Liver (tissue), 3 donors: Measurements from ENCODE around the gene CAMK1D.

Source experiments
- ATF3 ChIP-seq: IDR thresholded peaks from 2 replicates; pipeline ENCODE4 v1.6.1; 2016; ENCODE audit warnings: antibody characterized with exemption
- CTCF ChIP-seq: fragments of 150-350 bp; IDR thresholded peaks from 2 replicates; pipeline ENCODE4 v1.5.1; 2017; ENCODE audit warnings: improper control_type of control experiment, low read depth, low read length; ENCODE audit not compliant: missing input control
- EGR1 ChIP-seq, 2 donors: IDR thresholded peaks; 2 replicates each; pipeline ENCODE4 v1.6.1; 2016 to 2018; ENCODE audit warnings: antibody characterized with exemption in 2 of 2, low read depth in 2 of 2
- GABPA ChIP-seq, 2 donors: IDR thresholded peaks in 1 of 2; conservative IDR thresholded peaks in 1 of 2; 2 replicates each; pipeline ENCODE4 v1.6.1; 2016; ENCODE audit warnings: antibody characterized with exemption in 2 of 2, mild to moderate bottlenecking in 1 of 2, moderate library complexity in 1 of 2
- RAD21 ChIP-seq, 2 donors: IDR thresholded peaks; 2 replicates each; pipeline ENCODE4 v1.6.1; 2016; ENCODE audit warnings: antibody characterized with exemption in 2 of 2, mild to moderate bottlenecking in 2 of 2
- RXRA ChIP-seq, 2 donors: IDR thresholded peaks; 2 replicates each; pipeline ENCODE4 v1.6.1; 2017 to 2018; ENCODE audit warnings: antibody characterized with exemption in 2 of 2, mild to moderate bottlenecking in 1 of 2
- SP1 ChIP-seq: IDR thresholded peaks from 2 replicates; pipeline ENCODE4 v1.6.1; 2018; ENCODE audit warnings: antibody characterized with exemption, mild to moderate bottlenecking
- YY1 ChIP-seq: IDR thresholded peaks from 2 replicates; pipeline ENCODE4 v1.6.1; 2016; ENCODE audit warnings: antibody characterized with exemption, mild to moderate bottlenecking
- ZBTB33 ChIP-seq: IDR thresholded peaks from 2 replicates; pipeline ENCODE4 v1.6.1; 2016; ENCODE audit warnings: antibody characterized with exemption
- TF ChIP-seq, protein P1 (sequence below): IDR thresholded peaks from 2 replicates; pipeline ENCODE4 v1.6.1; 2016; ENCODE audit warnings: antibody characterized with exemption, mild to moderate bottlenecking
- donor health status: healthy.
- donor health status: healthy.

DNA sequence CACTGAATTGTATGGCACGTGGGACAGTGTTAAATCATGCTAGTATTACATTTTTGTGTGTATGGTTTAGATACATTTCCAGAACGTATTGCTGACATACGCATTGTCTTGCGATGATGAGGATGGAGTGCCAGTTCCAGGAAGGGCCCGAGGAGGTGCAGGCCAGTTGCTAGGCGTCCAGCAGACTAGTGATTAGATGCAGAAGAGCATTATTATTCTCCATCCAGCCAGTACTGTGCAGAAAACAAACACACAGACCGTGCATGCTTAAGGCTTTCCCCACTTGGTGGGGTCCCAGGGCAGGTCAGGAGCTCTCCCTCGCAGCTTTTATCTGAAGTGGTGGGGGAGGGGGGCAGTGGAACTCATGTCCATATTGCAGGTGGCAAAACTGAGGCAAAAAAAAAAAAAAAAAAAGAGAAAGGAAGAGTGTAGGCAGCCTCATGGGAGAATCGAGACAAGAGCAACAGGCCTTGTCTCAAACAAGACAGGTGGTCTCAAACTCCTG, 189.2 kb downstream of the CAMK1D start:
- no peak for TF ChIP-seq GABPA (IDR thresholded peaks at IDR 0.05 in 1 of 2, conservative IDR thresholded peaks at IDR 0.05 in 1 of 2)
- TF ChIP-seq RXRA (IDR thresholded peaks at IDR 0.05) = no peak
- TF ChIP-seq CTCF = no peak
- TF ChIP-seq SP1 = no peak
- no peak for TF ChIP-seq EGR1 (IDR thresholded peaks at IDR 0.05; ENCODE audit: low read depth in 2 of 2)
- TF ChIP-seq, protein P1, sequence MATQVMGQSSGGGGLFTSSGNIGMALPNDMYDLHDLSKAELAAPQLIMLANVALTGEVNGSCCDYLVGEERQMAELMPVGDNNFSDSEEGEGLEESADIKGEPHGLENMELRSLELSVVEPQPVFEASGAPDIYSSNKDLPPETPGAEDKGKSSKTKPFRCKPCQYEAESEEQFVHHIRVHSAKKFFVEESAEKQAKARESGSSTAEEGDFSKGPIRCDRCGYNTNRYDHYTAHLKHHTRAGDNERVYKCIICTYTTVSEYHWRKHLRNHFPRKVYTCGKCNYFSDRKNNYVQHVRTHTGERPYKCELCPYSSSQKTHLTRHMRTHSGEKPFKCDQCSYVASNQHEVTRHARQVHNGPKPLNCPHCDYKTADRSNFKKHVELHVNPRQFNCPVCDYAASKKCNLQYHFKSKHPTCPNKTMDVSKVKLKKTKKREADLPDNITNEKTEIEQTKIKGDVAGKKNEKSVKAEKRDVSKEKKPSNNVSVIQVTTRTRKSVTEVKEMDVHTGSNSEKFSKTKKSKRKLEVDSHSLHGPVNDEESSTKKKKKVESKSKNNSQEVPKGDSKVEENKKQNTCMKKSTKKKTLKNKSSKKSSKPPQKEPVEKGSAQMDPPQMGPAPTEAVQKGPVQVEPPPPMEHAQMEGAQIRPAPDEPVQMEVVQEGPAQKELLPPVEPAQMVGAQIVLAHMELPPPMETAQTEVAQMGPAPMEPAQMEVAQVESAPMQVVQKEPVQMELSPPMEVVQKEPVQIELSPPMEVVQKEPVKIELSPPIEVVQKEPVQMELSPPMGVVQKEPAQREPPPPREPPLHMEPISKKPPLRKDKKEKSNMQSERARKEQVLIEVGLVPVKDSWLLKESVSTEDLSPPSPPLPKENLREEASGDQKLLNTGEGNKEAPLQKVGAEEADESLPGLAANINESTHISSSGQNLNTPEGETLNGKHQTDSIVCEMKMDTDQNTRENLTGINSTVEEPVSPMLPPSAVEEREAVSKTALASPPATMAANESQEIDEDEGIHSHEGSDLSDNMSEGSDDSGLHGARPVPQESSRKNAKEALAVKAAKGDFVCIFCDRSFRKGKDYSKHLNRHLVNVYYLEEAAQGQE = no peak
- TF ChIP-seq YY1 = no peak
- no peak for TF ChIP-seq ATF3
- TF ChIP-seq ZBTB33 = no peak
- no peak for TF ChIP-seq RAD21 (IDR thresholded peaks at IDR 0.05)
